Naive B cell (primary cell): Measurements from ENCODE around the gene ME2. TPM values are rescaled to one million over a fixed set of nuclear protein-coding genes. Genes with fewer than 3 reads are reported as not detected.

Experiments used
- polyA plus RNA-seq, 6 donors: library from polyadenylated mRNA; unstranded; fragments of 300-500 nt; fragmentation: Illumina TruSeq; gene quantifications; one replicate each; pipeline ENCODE4 v1.2.3, GENCODE V29; 2021; ENCODE audit warnings: low read depth in 6 of 6

ME2 gene
- polyA plus RNA-seq, 6 donors from 2014 or later: 50.3 to 62.4 (median 57.8) TPM

Other genes starting within 250 kb of the ME2 start
- under 1 TPM in 1 of 6 donors, not detected in 5; 0.16 TPM for gene MRO, start 59.1 kb upstream of the ME2 start, polyA plus RNA-seq
- gene ELAC1, start 88.9 kb downstream of the ME2 start, polyA plus RNA-seq: 10 to 100 TPM; 15.7 to 21.8 (median 19.4) TPM
- gene SMAD4, start 151.1 kb downstream of the ME2 start, polyA plus RNA-seq: 100 to 1,000 TPM in 1 of 6 donors, 10 to 100 TPM in 5; 11.8 to 104 (median 76.7) TPM